C1 segment of cervical spinal cord (tissue), 14 donors: ENCODE measurements around the gene PARD6A.
"Not testable (repeated sequence)": the region's sequence is repeated elsewhere in the genome, so short reads cannot be mapped to it uniquely, and the experiment has no call there.

ENCODE experiments used
- DNase-seq, 14 donors: peaks; one replicate each; lab custom pipeline; 2025; lab: John Stamatoyannopoulos, UW

The PARD6A gene

DNA sequence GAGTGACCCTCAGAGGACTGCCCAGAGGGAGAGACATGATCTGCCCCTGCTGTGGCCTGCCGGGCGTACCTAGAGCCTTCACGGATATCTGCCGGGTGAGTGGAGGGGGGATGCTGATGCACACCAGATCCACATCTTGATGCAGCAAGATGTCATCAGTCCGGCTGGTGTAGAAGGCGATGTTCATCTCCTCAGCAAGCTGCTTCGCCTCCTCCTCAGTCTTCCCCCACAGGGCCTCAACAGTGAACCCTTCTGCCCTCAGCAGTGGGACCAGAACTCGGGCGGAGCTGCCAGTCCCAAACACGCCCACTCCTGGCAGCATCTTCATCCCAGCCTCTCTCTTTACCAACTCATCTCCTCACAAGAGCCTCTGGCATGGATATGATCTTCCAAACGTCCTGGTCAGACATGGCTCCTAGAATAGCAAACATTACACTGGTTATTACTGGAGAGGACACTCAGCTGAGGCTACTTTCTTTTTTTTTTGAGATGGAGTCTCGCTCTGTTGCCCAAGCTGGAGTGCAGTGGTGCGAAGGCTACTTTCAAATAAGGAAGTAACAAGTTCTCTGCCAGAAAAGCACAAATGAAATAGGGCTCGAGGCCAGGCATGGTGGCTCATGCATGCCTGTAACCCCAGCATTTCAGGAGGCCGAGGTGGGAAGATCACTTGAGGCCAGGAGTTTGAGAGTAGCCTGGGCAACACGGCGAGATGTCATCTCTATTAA is 24.8 kb downstream of the PARD6A start:
- no peak for DNase-seq

DNA sequence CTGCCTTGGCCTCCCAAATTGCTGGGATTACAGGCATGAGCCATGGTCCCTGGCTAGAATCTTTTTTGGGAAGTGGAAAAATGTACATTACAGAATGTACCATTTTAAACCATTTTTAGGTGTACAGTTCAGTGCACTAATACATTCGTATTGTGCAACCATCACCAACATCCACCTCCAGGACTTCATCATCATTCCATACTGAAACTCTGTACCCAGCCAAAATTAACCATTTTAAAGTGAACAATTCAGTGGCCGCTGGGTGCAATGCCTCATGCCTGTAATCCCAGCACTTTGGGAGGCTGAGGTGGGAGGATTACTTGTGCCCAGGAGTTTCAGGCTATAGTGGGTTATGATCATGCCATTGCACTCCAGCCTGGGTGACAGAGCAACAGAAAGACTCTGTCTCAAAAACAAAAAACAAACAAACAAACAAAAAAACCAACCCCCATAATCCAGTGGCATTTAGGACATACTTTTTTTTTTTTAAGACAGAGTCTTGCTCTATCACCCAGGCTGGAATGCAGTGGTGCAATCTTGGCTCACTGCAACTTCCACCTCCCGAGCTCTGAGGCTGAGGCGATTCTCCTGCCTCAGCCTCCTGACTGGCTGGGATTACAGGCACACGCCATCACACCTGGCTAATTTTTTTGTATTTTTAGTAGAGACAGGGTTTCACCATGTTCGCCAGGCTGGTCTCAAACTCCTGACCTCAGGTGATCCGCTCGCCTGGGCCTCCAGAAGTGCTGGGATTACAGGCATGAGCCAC is 32.9 kb downstream of the PARD6A start:
- DNase-seq, result not testable (repeated sequence)

DNA sequence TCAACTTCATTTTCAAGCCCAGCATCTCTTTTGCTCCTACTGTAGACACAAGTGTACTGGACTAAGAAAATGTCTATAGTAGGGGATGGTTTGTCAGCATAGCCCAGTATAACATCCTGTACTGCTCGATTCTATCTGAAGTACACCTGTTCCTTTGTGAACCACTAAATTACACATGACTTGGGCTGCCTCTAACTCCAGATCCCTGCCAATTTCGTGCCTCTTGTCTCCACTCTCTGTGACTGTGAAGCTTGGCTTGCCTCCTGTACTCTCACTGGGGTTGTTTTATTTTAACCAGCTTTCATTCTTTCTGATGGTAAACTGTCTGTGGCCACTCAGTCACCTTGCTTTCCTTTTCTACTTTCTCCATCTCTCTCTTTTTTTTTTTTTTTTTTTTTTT is 33.9 kb downstream of the PARD6A start:
- peak in 1 of 14 donors; percentile 85 for DNase-seq

DNA sequence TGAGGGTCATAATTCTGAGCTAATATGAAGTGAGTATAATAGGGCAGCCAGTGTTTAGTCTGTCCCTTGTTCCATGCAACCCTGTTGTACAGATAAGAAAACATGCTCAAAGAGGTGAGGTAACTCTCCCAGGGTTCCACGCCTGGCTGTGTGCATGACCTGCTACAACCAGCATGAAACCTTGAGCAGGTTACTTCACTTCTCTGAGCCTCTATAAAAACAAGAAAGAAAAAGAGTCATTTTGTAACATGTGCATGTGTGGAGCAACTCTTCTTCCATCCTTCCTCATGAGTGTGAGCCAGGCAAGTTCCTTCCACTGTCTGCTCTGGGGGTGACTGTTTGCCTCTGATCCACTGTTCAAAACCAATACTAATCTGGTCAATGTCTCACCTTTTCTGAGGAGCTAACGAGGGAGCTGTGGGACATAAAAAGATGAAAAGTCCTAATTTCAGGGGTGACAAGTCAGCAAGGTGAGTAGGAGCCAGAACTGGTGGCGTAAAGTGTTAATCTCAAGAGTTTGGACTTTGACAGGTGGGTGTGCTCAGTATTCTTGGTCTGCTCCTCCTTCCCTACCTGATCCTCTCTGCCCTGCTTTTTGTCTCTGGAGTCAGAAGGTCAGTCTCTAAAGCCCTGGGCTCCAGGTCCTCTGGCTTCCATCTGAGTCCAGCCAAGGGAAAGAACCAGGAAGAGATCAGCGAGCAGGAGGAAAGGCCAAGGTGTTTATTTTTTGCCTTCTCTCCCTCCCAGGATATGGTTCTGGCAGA is 36.8 kb downstream of the PARD6A start:
- DNase-seq, result no peak

- no peak for DNase-seq
Measured at GRCh38 chr16:67699265-67699664, 38.5 kb downstream of the PARD6A start.

- DNase-seq, result no peak
Measured at GRCh38 chr16:67701420-67701819, 40.7 kb downstream of the PARD6A start.

GRCh38 chr16:67702130-67702529 is 41.4 kb downstream of the PARD6A start:
- no peak for DNase-seq

DNA sequence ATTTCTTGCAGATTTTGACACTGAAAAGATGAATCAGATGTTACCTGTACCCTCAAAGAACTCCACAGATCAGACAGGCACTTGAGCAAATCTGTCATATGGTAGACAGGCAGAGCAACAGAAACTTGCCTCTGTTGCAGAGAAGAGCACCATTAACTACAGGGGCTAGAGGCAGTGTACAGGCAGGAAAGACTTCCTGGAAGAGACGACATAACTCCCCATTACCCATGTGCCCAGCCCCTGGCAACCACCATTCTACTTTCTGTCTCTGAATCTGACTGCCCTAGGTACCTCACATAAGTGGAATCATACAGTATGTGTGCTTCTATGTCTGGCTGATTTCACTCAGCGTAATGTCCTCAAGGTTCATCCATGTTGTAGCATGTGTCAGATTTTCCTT is 42.9 kb downstream of the PARD6A start:
- no peak for DNase-seq

DNA sequence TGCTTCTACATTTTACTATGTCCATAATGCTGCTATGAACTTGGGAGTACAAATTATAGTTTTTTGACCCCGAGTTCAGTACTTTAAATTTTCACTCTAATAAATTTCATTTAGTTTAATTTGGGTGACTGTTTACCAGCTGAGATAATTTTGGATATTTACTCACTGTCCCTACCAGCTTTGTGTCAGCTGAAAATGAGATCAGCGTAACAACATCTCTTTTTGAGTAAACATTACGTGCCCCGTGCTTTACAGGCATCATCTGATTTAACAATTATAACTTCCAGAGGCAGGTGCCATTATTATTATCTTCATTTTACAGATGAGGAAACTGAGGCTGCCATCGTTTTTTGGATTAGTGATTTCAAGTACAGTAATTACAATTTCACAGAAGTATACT is 43.4 kb downstream of the PARD6A start:
- no peak for DNase-seq

GRCh38 chr16:67707210-67707609 is 46.5 kb downstream of the PARD6A start:
- no peak for DNase-seq

- no peak for DNase-seq
Measured at GRCh38 chr16:67707790-67708189, 47.0 kb downstream of the PARD6A start.

GRCh38 chr16:67708368-67708771 is 47.6 kb downstream of the PARD6A start:
- DNase-seq, result no peak

GRCh38 chr16:67709050-67709449 is 48.3 kb downstream of the PARD6A start:
- no peak for DNase-seq

DNA sequence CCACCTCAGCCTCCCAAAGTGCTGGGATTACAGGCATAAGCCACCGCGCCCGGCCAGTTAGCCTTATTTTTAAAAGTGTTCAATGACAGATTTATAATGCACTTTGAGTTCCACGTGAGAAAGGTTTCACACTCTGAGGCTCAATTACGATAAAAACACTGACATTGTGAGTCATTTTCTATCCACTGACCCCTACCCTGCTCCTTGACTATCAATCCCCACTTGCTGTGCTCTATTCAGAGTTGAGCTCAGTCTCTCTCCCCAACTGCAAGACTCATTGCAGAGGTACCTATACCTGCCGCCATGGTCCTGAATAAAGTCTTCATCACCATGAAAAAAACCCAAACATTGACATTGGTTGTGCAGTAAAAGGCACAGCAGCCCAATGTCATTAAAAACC is 49.8 kb downstream of the PARD6A start:
- DNase-seq, result no peak
